ENCODE data around the gene GPRIN2. TPM values are rescaled to one million over a fixed set of nuclear protein-coding genes. Genes with fewer than 3 reads are reported as not detected.

Gene GPRIN2
- total RNA-seq, 2 experiments from 2014 or later, result not detected

DNA sequence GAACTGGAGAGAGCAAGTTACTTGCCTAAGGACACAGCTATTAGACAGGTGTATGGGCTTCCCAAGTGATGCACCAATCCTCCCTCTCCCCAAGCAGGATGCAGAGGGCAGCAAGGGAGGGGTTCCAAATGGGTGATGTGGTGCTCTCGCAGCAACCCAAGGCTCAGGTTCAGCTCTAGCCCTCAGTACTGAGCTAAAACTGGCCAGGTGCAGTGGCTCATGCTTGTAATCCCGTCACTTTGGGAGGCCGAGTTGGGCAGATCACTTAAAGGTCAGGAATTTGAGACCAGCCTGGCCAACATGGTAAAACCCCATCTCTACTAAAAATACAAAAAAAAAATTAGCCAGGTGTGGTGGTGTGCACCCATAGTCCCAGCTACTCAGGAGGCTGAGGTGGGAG lies 40.7 kb downstream of the GPRIN2 start:
- Mint-ChIP-seq H3K4me3 (no peak overlapping the region), H3K27ac (no peak overlapping the region), H3K9me3 (no peaks in the 10 kb centered on the region), H3K36me3 (ENCODE audit: low read depth) (no peaks in the 10 kb centered on the region), H3K27me3 (no peaks in the 10 kb centered on the region), H3K4me1 (ENCODE audit: low read depth) (no peaks in the 10 kb centered on the region)
- ChIA-PET CTCF (no interaction called here), POLR2A (no interaction called here)
- ATAC-seq (ENCODE audit: poor library complexity) (no peak), DNase-seq (peak in 1 of 14 experiments; percentile 30)
- no peak overlapping the region for H3K4me3 ChIP-seq (ENCODE audit: low read length)
- no peaks in the 10 kb centered on the region for H3K9me3 ChIP-seq (ENCODE audit: control insufficient read depth in 1 of 2, insufficient read depth in 1 of 2, low read length in 2 of 2)
- H3K36me3 ChIP-seq (ENCODE audit: insufficient read depth, low read length), result no peaks in the 10 kb centered on the region
- H3K27ac ChIP-seq (ENCODE audit: low read depth in 1 of 2, low read length in 2 of 2), result no peak overlapping the region
- TF ChIP-seq, protein P1, sequence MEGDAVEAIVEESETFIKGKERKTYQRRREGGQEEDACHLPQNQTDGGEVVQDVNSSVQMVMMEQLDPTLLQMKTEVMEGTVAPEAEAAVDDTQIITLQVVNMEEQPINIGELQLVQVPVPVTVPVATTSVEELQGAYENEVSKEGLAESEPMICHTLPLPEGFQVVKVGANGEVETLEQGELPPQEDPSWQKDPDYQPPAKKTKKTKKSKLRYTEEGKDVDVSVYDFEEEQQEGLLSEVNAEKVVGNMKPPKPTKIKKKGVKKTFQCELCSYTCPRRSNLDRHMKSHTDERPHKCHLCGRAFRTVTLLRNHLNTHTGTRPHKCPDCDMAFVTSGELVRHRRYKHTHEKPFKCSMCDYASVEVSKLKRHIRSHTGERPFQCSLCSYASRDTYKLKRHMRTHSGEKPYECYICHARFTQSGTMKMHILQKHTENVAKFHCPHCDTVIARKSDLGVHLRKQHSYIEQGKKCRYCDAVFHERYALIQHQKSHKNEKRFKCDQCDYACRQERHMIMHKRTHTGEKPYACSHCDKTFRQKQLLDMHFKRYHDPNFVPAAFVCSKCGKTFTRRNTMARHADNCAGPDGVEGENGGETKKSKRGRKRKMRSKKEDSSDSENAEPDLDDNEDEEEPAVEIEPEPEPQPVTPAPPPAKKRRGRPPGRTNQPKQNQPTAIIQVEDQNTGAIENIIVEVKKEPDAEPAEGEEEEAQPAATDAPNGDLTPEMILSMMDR (IDR thresholded peaks at IDR 0.05), result no peak
- no peaks in the 10 kb centered on the region for H3K27me3 ChIP-seq (ENCODE audit: control insufficient read depth in 1 of 2, insufficient read depth in 2 of 2, low read length in 2 of 2)
- no peaks in the 10 kb centered on the region for H3K4me1 ChIP-seq (ENCODE audit: insufficient read depth, low read length)
- intact Hi-C loops (cut with DNase I, micrococcal nuclease), result no loop called here

- intact Hi-C loops (cut with DNase I, micrococcal nuclease), result no loop called here
- no peak overlapping the region for H3K27ac Mint-ChIP-seq
- no peaks in the 10 kb centered on the region for H3K4me1 Mint-ChIP-seq (ENCODE audit: low read depth)
- H3K27me3 Mint-ChIP-seq, result no peaks in the 10 kb centered on the region
- Histone ChIP-seq H3K4me3 (ENCODE audit: low read length) (no peak overlapping the region), H3K9me3 (ENCODE audit: control insufficient read depth in 1 of 2, insufficient read depth in 1 of 2, low read length in 2 of 2) (no peaks in the 10 kb centered on the region), H3K4me1 (ENCODE audit: insufficient read depth, low read length) (no peaks in the 10 kb centered on the region), H3K27me3 (ENCODE audit: control insufficient read depth in 1 of 2, insufficient read depth in 2 of 2, low read length in 2 of 2) (no peaks in the 10 kb centered on the region), H3K36me3 (ENCODE audit: insufficient read depth, low read length) (no peaks in the 10 kb centered on the region), H3K27ac (ENCODE audit: low read depth in 1 of 2, low read length in 2 of 2) (no peak overlapping the region)
- ChIA-PET CTCF (no interaction called here), POLR2A (no interaction called here)
- H3K9me3 Mint-ChIP-seq, result no peaks in the 10 kb centered on the region
- no peak for ATAC-seq (ENCODE audit: poor library complexity)
- no peak for DNase-seq
- TF ChIP-seq, protein P1 (IDR thresholded peaks at IDR 0.05), result no peak
- no peak overlapping the region for H3K4me3 Mint-ChIP-seq
- H3K36me3 Mint-ChIP-seq (ENCODE audit: low read depth), result no peaks in the 10 kb centered on the region
Observed at GRCh38 chr10:46515366-46515765, 41.1 kb downstream of the GPRIN2 start.

- Histone ChIP-seq H3K27ac (ENCODE audit: low read depth in 1 of 2, low read length in 2 of 2) (no peak overlapping the region), H3K36me3 (ENCODE audit: insufficient read depth, low read length) (no peaks in the 10 kb centered on the region), H3K4me1 (ENCODE audit: insufficient read depth, low read length) (no peaks in the 10 kb centered on the region), H3K27me3 (ENCODE audit: control insufficient read depth in 1 of 2, insufficient read depth in 2 of 2, low read length in 2 of 2) (no peaks in the 10 kb centered on the region), H3K4me3 (ENCODE audit: low read length) (no peak overlapping the region), H3K9me3 (ENCODE audit: control insufficient read depth in 1 of 2, insufficient read depth in 1 of 2, low read length in 2 of 2) (no peaks in the 10 kb centered on the region)
- Mint-ChIP-seq H3K36me3 (ENCODE audit: low read depth) (no peaks in the 10 kb centered on the region), H3K27me3 (no peaks in the 10 kb centered on the region), H3K4me1 (ENCODE audit: low read depth) (no peaks in the 10 kb centered on the region), H3K27ac (no peak overlapping the region), H3K4me3 (no peak overlapping the region), H3K9me3 (no peaks in the 10 kb centered on the region)
- DNase-seq (peak in 2 of 14 experiments; percentile 0 to 22), ATAC-seq (ENCODE audit: poor library complexity) (no peak)
- ChIA-PET CTCF (no interaction called here), POLR2A (no interaction called here)
- intact Hi-C loops (cut with DNase I, micrococcal nuclease), result no loop called here
- TF ChIP-seq, protein P1 (IDR thresholded peaks at IDR 0.05), result no peak
Observed at GRCh38 chr10:46514899-46515298, 41.6 kb downstream of the GPRIN2 start.
